Choroid plexus epithelial cell (primary cell): ENCODE data around the gene RHEB.

Experiments used
- DNase-seq: peaks from one replicate; pipeline ENCODE4 v3.0.0-alpha.2; 2010; ENCODE audit warnings: low read depth
- H3K4me3 ChIP-seq: 2 replicates; pipeline ENCODE4 v1.5.1; 2011; ENCODE audit warnings: low read depth, mild to moderate bottlenecking, control low read depth, low read length, moderate library complexity
- CTCF ChIP-seq: conservative IDR thresholded peaks from 2 replicates; pipeline ENCODE4 v1.5.1; 2011; ENCODE audit warnings: low read depth, mild to moderate bottlenecking, control low read depth, inconsistent platforms, low read length, moderate library complexity

The RHEB gene

GRCh38 chr7:151501676-151502075 lies 18.0 kb downstream of the RHEB start:
- no peak for DNase-seq
- no peak for TF ChIP-seq CTCF
- no peak overlapping the region for H3K4me3 ChIP-seq

- TF ChIP-seq CTCF, result no peak
- no peak overlapping the region for H3K4me3 ChIP-seq
- DNase-seq, result no peak
Measured at GRCh38 chr7:151498495-151498894, 21.2 kb downstream of the RHEB start.

GRCh38 chr7:151497306-151497871 lies 22.3 kb downstream of the RHEB start:
- H3K4me3 ChIP-seq, result no peak overlapping the region
- no peak for TF ChIP-seq CTCF
- no peak for DNase-seq

GRCh38 chr7:151495360-151495759 lies 24.3 kb downstream of the RHEB start:
- TF ChIP-seq CTCF, result no peak
- no peak for DNase-seq
- no peak overlapping the region for H3K4me3 ChIP-seq

GRCh38 chr7:151494298-151495284 lies 25.1 kb downstream of the RHEB start:
- no peak overlapping the region for H3K4me3 ChIP-seq
- TF ChIP-seq CTCF, result no peak
- DNase-seq, result peak; percentile 68

GRCh38 chr7:151493083-151493482 lies 26.6 kb downstream of the RHEB start:
- no peak for DNase-seq
- no peak overlapping the region for H3K4me3 ChIP-seq
- TF ChIP-seq CTCF, result no peak
